ENCODE measurements around the gene NOL4L. TPM values are rescaled to one million over a fixed set of nuclear protein-coding genes. Genes with fewer than 3 reads are reported as not detected.
"Not testable (repeated sequence)": the region's sequence is repeated elsewhere in the genome, so short reads cannot be mapped to it uniquely, and the experiment has no call there.

Gene NOL4L
- total RNA-seq, 1 experiment from 2014 or later, result 41.8 TPM

- peak; percentile 69 for DNase-seq (ENCODE audit: low spot score)
Measured at GRCh38 chr20:32473231-32474008, 111.7 kb downstream of the NOL4L start.

- no peak for DNase-seq (ENCODE audit: low spot score)
Measured at GRCh38 chr20:32472581-32473207, 112.4 kb downstream of the NOL4L start.

GRCh38 chr20:32470940-32471339 is 114.2 kb downstream of the NOL4L start:
- no peak for DNase-seq (ENCODE audit: low spot score)

- peak; percentile 80 for DNase-seq (ENCODE audit: low spot score)
Measured at GRCh38 chr20:32470025-32470861, 114.9 kb downstream of the NOL4L start.

GRCh38 chr20:32468860-32469259 is 116.3 kb downstream of the NOL4L start:
- no peak for DNase-seq (ENCODE audit: low spot score)

GRCh38 chr20:32468313-32468640 is 116.9 kb downstream of the NOL4L start:
- DNase-seq (ENCODE audit: low spot score), result no peak

- DNase-seq (ENCODE audit: low spot score), result peak; percentile 56
Measured at GRCh38 chr20:32467506-32468312, 117.4 kb downstream of the NOL4L start.

GRCh38 chr20:32466739-32467505 is 118.2 kb downstream of the NOL4L start:
- no peak for DNase-seq (ENCODE audit: low spot score)

- not testable (repeated sequence) for DNase-seq (ENCODE audit: low spot score)
Measured at GRCh38 chr20:32465901-32466675, 119.0 kb downstream of the NOL4L start.

- DNase-seq (ENCODE audit: low spot score), result peak; percentile 95
Measured at GRCh38 chr20:32465092-32465900, 119.8 kb downstream of the NOL4L start.

GRCh38 chr20:32464401-32465091 is 120.6 kb downstream of the NOL4L start:
- DNase-seq (ENCODE audit: low spot score), result no peak

GRCh38 chr20:32463642-32464400 is 121.3 kb downstream of the NOL4L start:
- DNase-seq (ENCODE audit: low spot score), result no peak

- DNase-seq (ENCODE audit: low spot score), result no peak
Measured at GRCh38 chr20:32462900-32463641, 122.1 kb downstream of the NOL4L start.

- no peak for DNase-seq (ENCODE audit: low spot score)
Measured at GRCh38 chr20:32461836-32462600, 123.1 kb downstream of the NOL4L start.

- DNase-seq (ENCODE audit: low spot score), result no peak
Measured at GRCh38 chr20:32460683-32461320, 124.3 kb downstream of the NOL4L start.

- DNase-seq (ENCODE audit: low spot score), result no peak
Measured at GRCh38 chr20:32460231-32460630, 124.9 kb downstream of the NOL4L start.
